CD4-positive, alpha-beta T cell (primary cell): ENCODE data around the gene REL. TPM values are rescaled to one million over a fixed set of nuclear protein-coding genes. Genes with fewer than 3 reads are reported as not detected.
A peak's percentile ranks its signal among the peaks of the same experiment; 100 is the strongest.
"Not testable (repeated sequence)": the region's sequence is repeated elsewhere in the genome, so short reads cannot be mapped to it uniquely, and the experiment has no call there.

Experiments used
- ATAC-seq: fragments of 200-7000 bp; cut with Tn5 transposase; one replicate; pipeline ENCODE4 v1.10.0; 2022; ENCODE audit warnings: mild to moderate bottlenecking; ENCODE audit not compliant: poor library complexity
- CTCF ChIA-PET: fragments of 350-600 bp; sonication (Branson Sonifier 250); formaldehyde crosslinking; loops from one replicate; lab custom pipeline; 2021; ENCODE audit warnings: antibody characterized with exemption, inconsistent platforms; lab: Charles Lee
- POLR2A ChIA-PET: fragments of 350-600 bp; sonication (Branson Sonifier 250); formaldehyde crosslinking; loops from one replicate; lab custom pipeline; 2021; ENCODE audit warnings: antibody characterized with exemption, inconsistent platforms; lab: Charles Lee
- DNase-seq, 14 experiments: peaks; one replicate each; pipeline ENCODE4 v3.0.0-alpha.2; 2013 to 2020; ENCODE audit warnings: mixed read lengths in 2 of 14
- H3K27ac ChIP-seq, 2 donors: one replicate each; pipeline versions ENCODE4 v1.5.1 to v1.7.0; 2013; ENCODE audit warnings: low read length in 2 of 2, low read depth in 1 of 2, mild to moderate bottlenecking in 1 of 2
- H3K27me3 ChIP-seq, 2 experiments: 1 replicate in 1 of 2; 2 replicates in 1 of 2; pipeline versions ENCODE4 v1.6.1 to v1.7.0; 2013; ENCODE audit warnings: low read length in 2 of 2, control low read depth in 1 of 2, mild to moderate bottlenecking in 1 of 2, moderate library complexity in 1 of 2; ENCODE audit not compliant: insufficient read depth in 2 of 2, control insufficient read depth in 1 of 2
- H3K36me3 ChIP-seq: one replicate; pipeline ENCODE4 v1.6.1; 2013; ENCODE audit warnings: low read length, control low read depth; ENCODE audit not compliant: insufficient read depth
- H3K4me1 ChIP-seq: one replicate; pipeline ENCODE4 v1.6.1; 2013; ENCODE audit warnings: low read length, control low read depth; ENCODE audit not compliant: insufficient read depth
- H3K4me3 ChIP-seq: one replicate; pipeline ENCODE4 v1.5.1; 2013; ENCODE audit warnings: mild to moderate bottlenecking, low read length, moderate library complexity
- H3K9me3 ChIP-seq, 2 experiments: 1 replicate in 1 of 2; 2 replicates in 1 of 2; pipeline versions ENCODE4 v1.6.1 to v1.7.0; 2013; ENCODE audit warnings: low read length in 2 of 2, mild to moderate bottlenecking in 2 of 2, control low read depth in 1 of 2, moderate library complexity in 1 of 2; ENCODE audit not compliant: control insufficient read depth in 1 of 2, insufficient read depth in 1 of 2
- H3K27ac Mint-ChIP-seq: one replicate; pipeline ENCODE4 v1.8.0; 2020; ENCODE audit warnings: mixed read lengths
- H3K27me3 Mint-ChIP-seq: one replicate; pipeline ENCODE4 v1.8.0; 2021; ENCODE audit warnings: mixed read lengths
- H3K36me3 Mint-ChIP-seq: one replicate; pipeline ENCODE4 v1.8.0; 2021; ENCODE audit warnings: low read depth, mixed read lengths
- H3K4me1 Mint-ChIP-seq: one replicate; pipeline ENCODE4 v1.8.0; 2021; ENCODE audit warnings: low read depth, mixed read lengths
- H3K4me3 Mint-ChIP-seq: one replicate; pipeline ENCODE4 v1.8.0; 2020; ENCODE audit warnings: mild to moderate bottlenecking, mixed read lengths
- H3K9me3 Mint-ChIP-seq: one replicate; pipeline ENCODE4 v1.8.0; 2020; ENCODE audit warnings: mixed read lengths
- intact Hi-C, 2 experiments: fragments of 100-400 bp; cut with DNase I in 1 of 2; cut with micrococcal nuclease in 1 of 2; formaldehyde crosslinking; loops; one replicate each; pipeline versions ENCODE4 v1.15.1 to v1.9.0; 2023 to 2025; cut with DNase I, micrococcal nuclease
- total RNA-seq, 174 experiments: library from RNA in 2 of 174; stranded (reverse) in 2 of 174; gene quantifications; one replicate each; pipeline ENCODE4 v1.2.3 and lab custom pipeline; 2021 to 2026
- TF ChIP-seq, protein P1 (sequence below): fragments of 200-600 bp; IDR thresholded peaks from one replicate; pipeline ENCODE4 v1.8.0; 2022; ENCODE audit warnings: antibody characterized with exemption, mild to moderate bottlenecking

Gene REL
- total RNA-seq, 2 experiments from 2014 or later: 91.9 to 99.9 TPM

DNA sequence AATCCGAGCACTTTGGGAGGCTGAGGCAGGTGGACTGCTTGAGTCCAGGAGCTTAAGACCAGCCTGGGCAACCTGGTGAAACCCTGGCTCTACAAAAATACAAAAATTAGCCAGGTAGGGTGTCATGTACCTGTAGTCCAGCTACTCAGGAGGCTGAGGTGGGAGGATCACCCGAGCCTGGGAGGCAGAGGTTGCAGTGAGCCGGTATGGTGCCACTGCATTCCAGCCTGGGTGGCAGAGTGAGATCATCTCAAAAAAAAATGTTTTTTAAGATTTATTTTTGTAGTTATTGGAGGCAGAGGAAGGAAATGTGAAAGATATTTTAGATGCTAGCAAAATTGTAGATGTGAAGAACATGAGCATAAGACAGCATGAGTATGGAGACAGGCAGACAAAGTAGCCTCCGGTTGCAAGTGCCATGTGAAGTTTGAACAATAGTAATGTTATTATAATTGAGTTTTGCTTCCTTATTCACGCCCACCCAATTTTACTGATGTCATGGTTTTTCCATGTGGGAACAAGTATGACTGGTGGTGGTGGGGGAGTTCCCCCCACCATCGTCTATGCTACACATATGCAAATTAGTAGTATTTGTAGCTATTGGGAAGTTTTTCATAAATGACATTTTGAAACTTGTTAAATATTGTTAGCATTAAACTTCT lies 18.0 kb downstream of the REL start:
- no peak overlapping the region for H3K4me3 Mint-ChIP-seq
- TF ChIP-seq, protein P1, sequence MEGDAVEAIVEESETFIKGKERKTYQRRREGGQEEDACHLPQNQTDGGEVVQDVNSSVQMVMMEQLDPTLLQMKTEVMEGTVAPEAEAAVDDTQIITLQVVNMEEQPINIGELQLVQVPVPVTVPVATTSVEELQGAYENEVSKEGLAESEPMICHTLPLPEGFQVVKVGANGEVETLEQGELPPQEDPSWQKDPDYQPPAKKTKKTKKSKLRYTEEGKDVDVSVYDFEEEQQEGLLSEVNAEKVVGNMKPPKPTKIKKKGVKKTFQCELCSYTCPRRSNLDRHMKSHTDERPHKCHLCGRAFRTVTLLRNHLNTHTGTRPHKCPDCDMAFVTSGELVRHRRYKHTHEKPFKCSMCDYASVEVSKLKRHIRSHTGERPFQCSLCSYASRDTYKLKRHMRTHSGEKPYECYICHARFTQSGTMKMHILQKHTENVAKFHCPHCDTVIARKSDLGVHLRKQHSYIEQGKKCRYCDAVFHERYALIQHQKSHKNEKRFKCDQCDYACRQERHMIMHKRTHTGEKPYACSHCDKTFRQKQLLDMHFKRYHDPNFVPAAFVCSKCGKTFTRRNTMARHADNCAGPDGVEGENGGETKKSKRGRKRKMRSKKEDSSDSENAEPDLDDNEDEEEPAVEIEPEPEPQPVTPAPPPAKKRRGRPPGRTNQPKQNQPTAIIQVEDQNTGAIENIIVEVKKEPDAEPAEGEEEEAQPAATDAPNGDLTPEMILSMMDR: no peak
- DNase-seq: peak in 2 of 14 experiments; percentile 34 to 43
- Histone ChIP-seq H3K4me1 (peaks cover 3% of the 10 kb centered on the region), H3K4me3 (no peak overlapping the region), H3K36me3 (peaks cover 75% of the 10 kb centered on the region), H3K9me3 (no peaks in the 10 kb centered on the region), H3K27me3 (no peaks in the 10 kb centered on the region), H3K27ac (no peak overlapping the region)
- intact Hi-C loops: no loop called here
- no peaks in the 10 kb centered on the region for H3K27me3 Mint-ChIP-seq
- no peak for ATAC-seq
- no peaks in the 10 kb centered on the region for H3K9me3 Mint-ChIP-seq
- ChIA-PET CTCF (interaction anchor here (2.0 kb wide), 1 partner anchor 94 kb away, joined by 5 read pairs; no protein-coding TSS in a partner anchor), POLR2A (no interaction called here)
- peaks cover 26% of the 10 kb centered on the region for H3K4me1 Mint-ChIP-seq
- H3K27ac Mint-ChIP-seq: peak overlapping the region; percentile 64
- peaks cover 86% of the 10 kb centered on the region for H3K36me3 Mint-ChIP-seq

DNA sequence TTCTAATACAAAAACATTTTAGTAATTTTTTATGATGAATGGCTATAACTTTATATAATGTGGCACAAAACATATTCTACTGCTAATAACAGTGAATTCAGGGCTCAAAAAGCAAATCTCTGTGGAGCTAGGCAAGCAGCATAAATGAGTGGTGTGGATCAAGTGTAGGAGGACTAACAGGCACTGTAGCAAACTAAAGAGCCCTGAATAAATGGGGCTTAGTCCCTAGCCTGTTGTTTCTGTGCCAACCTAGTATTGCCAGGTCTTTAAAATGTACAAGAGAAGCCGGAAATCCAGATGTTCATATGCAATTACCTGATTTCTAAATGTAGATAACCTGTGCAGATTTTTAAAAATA lies 18.5 kb downstream of the REL start:
- intact Hi-C loops: no loop called here
- H3K4me3 Mint-ChIP-seq: no peak overlapping the region
- no peaks in the 10 kb centered on the region for H3K27me3 Mint-ChIP-seq
- ATAC-seq (no peak), DNase-seq (no peak)
- peaks cover 85% of the 10 kb centered on the region for H3K36me3 Mint-ChIP-seq
- TF ChIP-seq, protein P1: no peak
- H3K27ac Mint-ChIP-seq: peak overlapping the region; percentile 64
- POLR2A ChIA-PET: no interaction called here
- no peaks in the 10 kb centered on the region for H3K9me3 ChIP-seq
- H3K4me1 ChIP-seq: peaks cover 3% of the 10 kb centered on the region
- H3K4me3 ChIP-seq: no peak overlapping the region
- CTCF ChIA-PET: interaction anchor here (2.0 kb wide), 1 partner anchor 95 kb away, joined by 5 read pairs; no protein-coding TSS in a partner anchor
- peaks cover 23% of the 10 kb centered on the region for H3K4me1 Mint-ChIP-seq
- H3K9me3 Mint-ChIP-seq: no peaks in the 10 kb centered on the region
- H3K36me3 ChIP-seq: peaks cover 81% of the 10 kb centered on the region
- H3K27ac ChIP-seq: no peak overlapping the region
- H3K27me3 ChIP-seq: no peaks in the 10 kb centered on the region

DNA sequence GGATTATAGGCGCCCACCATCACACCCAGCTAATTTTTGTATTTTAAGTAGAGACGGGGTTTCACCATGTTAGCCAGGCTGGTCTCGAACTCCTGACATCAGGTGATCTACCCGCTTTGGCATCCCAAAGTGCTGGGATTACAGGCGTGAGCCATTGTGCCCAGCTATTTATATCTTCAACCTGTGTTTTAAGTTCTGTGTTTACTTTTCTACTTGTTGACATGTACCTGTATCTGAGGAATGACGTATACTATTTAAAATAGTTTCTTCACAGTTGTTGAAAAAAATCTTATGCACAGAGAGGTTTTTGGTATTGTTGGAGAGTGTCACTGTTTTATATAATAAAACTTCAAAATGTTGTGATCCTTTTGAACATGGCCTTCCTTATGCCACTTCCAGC lies 19.9 kb downstream of the REL start:
- H3K27ac Mint-ChIP-seq, H3K27me3 ChIP-seq, H3K9me3 ChIP-seq, H3K4me1 ChIP-seq, H3K27me3 Mint-ChIP-seq, H3K27ac ChIP-seq, POLR2A ChIA-PET, H3K9me3 Mint-ChIP-seq, intact Hi-C loops, H3K4me3 Mint-ChIP-seq, H3K4me3 ChIP-seq, ATAC-seq, DNase-seq: not testable (repeated sequence)
- H3K4me1 Mint-ChIP-seq: peaks cover 24% of the 10 kb centered on the region
- CTCF ChIA-PET: interaction anchor here (0.7 kb wide), 1 partner anchor 89 kb away, joined by 3 read pairs; no protein-coding TSS in a partner anchor
- H3K36me3 Mint-ChIP-seq: peaks cover 88% of the 10 kb centered on the region
- peaks cover 80% of the 10 kb centered on the region for H3K36me3 ChIP-seq

DNA sequence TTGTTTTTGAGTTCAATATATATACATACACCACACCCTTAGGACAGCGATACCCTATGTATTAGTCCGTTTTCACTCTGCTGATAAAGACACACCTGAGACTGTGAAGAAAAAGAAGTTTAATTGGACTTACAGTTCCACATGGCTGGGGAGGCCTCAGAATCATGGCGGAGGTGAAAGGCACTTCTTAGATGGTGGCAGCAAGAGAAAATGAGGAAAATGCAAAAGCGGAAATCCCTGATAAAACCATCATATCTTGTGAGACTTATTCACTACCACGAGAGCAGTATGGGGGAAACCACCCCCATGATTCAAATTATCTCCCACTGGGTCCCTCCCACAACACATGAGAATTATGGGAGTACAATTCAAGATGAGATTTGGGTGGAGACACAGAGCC lies 24.5 kb downstream of the REL start:
- H3K27ac ChIP-seq, H3K4me3 Mint-ChIP-seq, H3K9me3 ChIP-seq, ATAC-seq, H3K27ac Mint-ChIP-seq, H3K27me3 ChIP-seq, H3K4me1 Mint-ChIP-seq, H3K4me1 ChIP-seq, POLR2A ChIA-PET, H3K9me3 Mint-ChIP-seq, H3K27me3 Mint-ChIP-seq, CTCF ChIA-PET, H3K4me3 ChIP-seq, intact Hi-C loops: not testable (repeated sequence)
- peaks cover 64% of the 10 kb centered on the region for H3K36me3 ChIP-seq
- peak in 2 of 14 experiments; percentile 29 to 36 for DNase-seq
- peaks cover 65% of the 10 kb centered on the region for H3K36me3 Mint-ChIP-seq
